Nucleus accumbens (tissue), 56 donors: ENCODE measurements around the gene FOCAD.

Source experiments
- DNase-seq, 56 donors: peaks; one replicate each; lab custom pipeline; 2025; lab: John Stamatoyannopoulos, UW

Gene FOCAD

DNA sequence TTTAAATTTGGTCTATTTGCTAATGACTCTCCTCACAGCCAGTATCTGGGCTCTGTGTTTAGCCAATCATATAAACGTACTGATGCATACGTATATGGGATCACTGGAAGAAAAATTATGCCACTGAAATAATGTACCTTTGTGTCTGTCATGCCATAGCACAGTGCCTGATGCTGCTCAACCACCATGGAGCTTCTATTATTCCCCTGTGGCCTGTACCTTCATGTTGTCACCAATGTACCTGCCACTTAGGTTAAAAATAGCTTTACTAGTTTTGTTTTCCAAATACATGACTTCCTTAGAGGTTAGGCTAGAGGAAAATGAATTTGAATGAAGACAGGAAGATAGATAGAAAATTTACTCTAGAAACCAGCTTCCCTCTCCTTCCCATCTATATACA, 312.8 kb downstream of the FOCAD start:
- no peak for DNase-seq

DNA sequence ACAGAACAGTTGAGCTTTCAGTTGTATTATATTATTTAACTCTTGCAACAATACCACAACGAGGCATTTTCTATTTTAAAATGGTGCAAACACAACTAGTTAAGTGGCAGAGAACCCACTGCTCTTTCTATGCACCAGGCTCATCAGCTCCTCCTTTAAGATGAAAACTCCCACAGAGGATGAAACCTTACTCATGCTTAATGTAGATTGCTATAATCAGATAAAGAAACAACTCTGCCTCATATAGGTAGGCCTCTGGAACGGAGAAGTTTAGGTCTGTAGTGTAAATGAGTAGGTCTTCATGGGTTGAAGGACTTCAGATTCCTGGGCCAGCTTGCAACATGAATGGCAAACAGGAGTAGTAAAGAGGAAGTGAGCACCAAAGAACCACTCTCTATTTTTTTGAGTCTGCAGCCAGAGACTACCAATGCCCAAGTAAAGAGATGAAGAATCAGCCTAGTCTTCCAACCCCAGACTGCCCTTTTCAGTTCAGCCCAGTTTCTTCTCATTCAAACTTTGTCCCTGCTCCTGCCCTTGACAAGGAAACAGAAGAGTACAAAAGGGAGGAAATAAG, 313.5 kb downstream of the FOCAD start:
- no peak for DNase-seq

DNA sequence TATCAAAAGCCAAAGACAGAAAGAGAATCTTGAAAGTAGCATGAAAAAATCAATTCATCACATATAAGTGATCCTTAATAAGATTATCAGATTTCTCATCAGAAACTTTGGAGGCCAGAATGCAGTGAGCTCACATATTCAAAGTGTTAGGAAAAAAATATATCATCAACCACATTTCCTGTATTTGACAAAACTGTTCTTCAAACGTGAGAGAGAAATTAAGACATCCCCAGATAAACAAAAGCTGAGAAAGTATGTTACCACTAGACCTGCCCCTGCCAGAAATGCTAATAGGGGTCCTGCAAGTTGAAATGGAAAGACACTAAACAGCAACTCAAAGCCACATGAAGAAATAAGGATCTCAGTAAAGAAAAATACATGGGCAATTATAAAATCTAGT, 317.5 kb downstream of the FOCAD start:
- no peak for DNase-seq

DNA sequence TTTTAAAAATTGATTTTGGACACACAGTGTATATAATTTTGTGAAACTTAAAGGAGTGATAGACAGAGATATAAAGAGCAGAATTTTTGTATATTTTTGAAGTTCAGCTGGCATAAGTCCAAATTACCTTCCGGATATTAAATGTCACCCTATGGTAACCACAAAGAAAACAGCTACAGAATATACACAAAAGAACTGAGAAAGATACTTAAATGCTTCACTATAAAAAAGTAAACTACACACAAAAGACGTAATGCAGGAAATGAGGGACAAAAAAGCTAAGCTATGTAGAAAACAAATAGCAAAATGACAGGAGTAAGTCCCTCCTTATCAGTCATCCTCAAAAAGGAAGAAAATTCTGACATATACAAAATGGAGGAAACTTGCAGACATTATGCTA, 318.0 kb downstream of the FOCAD start:
- no peak for DNase-seq

DNA sequence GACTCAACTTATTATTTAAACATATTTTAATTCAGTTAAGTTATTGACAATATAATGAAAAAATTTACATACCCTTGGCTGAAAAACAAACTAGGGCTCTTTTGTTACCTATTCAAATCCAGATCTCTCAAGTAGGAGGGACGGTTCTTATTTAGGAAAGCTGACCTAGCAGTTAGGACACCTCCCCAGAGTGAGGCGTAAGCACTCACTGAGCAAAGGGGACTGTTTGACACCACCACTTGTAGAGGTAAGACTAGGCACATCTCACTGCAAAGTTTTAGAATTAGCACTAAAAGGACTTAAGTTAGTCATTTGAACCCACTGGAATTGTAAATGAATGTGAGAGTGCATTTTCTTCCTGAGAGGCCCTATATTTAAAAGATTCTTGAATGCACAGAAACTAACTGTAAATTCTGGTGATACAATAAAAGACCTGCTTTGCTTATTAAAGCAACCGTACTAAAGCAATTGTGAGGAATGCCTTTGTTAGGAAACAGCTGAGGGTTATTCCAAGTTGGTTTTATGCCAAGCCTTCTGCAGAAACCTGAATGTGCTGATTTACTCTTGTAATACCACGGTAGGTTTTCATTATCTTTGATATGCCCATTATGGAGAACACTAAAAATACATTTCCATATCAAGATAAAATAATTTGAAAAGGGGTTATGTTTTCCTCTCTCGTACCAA, 331.2 kb downstream of the FOCAD start:
- DNase-seq = no peak

DNA sequence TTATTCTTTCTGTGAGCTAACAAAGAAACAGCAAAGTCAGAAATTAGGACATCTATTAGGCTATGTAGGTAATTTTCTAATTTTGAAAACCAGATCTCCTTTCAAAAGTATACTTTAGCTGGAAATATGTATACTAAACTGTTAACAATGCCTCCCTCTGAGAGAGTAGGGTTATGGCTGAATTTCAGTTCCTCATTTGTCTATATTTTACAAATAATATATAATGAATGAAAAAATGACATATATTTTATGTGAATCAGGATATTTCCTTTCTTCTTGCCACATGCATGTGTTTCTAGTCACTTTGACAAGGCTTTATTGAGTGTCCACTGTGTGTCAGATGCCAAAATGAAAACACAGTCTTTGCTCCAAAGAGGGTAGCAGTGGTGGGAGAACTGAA, 331.9 kb downstream of the FOCAD start:
- no peak for DNase-seq

DNA sequence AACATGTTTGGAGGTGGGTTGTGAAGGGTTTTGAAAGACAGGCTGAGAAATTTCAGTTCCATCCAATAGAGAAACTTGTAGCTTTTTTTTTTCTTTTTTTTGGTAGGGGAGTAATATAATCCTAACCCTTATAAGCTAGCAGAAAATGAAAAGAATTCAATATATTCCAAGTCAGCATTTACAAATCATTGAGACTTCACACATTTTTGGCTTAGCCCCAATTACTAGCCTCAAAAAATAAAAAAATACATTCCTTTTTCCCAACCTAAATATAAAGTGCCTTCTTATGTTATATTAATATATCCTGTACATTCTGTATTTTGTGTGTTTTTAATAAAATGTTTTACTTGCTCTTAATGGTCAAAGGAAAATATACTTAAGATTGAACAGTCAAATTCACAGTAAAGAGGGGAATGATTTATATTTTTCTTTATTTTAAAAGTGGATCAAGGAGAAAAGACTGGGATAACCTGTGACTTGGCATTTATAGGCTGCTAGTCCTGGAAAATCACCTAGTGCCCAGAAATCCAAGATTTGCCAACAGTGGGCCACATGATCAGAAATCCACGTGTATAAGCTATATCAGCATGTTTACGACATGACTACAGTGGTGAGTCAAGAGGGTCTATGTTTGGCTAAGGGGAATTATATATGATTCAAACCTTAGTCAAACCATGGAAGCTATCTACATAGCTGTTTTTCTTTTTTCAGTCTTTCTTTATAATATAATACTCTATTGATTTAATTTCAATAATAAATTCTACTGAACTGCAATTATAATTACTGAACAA, 332.8 kb downstream of the FOCAD start:
- no peak for DNase-seq

DNA sequence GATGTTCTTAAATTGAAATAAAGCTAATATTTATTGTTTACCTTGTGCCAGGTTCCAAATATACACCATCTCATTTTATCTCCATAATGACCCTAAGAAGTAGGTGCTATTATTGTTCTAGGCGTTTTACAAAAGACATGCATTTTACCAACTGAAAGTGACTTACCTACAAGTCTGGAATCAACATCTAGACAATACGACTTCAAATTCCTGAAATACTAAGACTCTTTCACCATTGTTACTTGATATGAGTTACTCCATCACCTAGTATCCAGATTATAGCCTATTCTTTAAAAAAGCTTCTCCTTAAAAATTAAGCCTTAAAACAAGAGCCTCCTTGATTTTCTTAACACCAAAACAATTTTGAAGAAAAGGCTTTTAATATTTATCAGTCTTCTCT, 334.1 kb downstream of the FOCAD start:
- no peak for DNase-seq

DNA sequence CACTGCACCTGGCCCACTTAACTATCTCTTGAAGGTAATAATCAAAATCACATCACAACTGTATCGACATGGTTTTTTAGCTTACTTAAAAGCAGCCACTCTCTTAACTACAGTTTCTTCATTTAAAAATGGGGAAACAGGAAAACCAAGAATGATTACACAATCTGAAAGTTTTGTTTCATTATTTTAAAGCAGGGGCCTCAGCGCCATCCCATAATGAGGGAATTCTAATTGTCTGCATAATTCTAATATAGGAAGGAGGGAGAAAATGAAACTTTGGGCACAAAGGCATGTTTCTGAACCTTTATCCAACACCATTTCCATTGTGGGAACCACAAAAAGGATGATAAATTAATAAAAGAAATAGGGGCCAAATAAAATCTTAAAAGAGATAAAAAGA, 339.8 kb downstream of the FOCAD start:
- no peak for DNase-seq

DNA sequence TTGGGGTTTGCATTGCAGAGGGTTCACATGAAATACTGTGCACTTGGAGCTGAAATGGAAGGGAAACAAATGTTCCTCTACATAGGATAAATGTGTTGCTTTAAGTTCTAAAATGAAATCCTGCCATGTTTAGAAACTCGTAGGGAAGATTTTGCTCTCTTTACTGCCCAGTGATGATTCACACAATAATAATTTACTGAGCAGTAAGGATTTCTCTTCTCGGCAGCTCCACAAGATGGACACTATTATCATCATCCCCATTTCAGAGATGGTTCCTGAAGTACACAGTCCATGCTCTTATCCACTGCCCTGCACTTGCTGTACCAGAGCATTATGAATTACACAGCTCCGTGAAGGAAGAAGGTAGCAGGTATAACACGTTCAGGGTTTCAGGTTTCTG, 343.2 kb downstream of the FOCAD start:
- no peak for DNase-seq

DNA sequence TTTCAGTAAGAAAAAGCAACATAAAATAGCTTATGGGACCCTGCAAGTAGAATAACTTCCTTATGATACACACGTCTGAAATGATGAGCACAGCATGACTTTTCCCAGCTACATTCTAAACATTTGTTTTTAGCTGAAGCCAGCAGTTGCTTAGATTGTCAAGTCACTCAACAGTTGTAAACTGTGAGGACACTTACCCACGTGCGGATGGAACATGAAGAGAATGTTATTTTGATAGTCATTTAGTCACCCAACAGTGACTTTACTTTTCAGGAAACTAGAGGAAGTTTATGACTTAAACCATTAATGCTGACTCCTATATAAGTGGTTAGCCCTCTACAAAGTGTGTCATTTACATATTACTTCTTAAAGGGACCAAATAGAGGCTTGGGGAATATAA, 344.4 kb downstream of the FOCAD start:
- DNase-seq = no peak

DNA sequence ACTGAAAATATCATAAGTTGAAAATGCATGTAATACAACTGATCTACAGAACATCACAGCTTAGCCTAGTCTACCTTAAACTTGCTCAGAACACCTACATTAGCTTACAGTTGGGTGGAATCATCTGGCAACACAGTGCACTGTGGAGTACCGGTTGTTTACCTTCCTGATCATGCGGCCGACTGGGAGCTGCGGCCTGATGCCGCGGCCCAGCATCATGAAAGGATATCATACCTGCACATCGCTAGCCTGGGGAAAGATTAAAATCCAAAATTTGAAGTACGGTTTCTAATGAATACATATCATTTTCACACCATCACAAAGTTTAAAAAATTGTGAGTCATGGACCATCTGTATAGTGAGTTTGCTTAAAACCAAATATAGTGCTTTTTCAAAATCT, 345.6 kb downstream of the FOCAD start:
- no peak for DNase-seq

DNA sequence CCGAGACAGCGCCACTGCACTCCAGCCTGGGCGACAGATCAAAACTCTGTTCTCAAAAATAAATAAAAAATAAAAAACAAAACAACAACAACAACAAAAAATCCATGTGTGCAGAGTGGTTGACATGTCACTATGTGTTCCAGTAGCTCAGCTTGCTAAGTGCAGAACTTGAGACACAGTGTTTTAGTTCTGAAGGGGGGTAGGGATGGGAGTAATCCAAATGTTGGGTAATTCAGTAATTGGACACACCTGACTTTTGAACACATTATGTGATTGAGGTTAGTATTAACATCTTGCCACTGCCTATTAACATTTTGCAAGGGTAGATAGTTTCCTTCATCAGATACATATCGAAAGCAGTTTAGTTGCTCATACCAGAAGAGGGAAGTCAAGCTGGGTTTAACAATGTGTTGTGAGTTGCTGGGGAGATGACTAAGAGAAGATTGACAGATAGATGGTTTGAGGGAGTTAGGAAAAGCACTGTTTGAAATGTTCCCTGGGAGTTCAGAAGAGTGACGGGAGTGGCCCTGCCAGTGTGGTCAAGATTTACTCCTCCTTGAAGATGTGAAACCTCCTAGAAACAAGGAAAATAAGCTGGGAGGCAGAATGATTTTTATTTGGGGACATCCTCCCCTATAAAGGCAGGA, 346.5 kb downstream of the FOCAD start:
- DNase-seq = peak in 5 of 56 donors; percentile 6 to 34 (median 18)

DNA sequence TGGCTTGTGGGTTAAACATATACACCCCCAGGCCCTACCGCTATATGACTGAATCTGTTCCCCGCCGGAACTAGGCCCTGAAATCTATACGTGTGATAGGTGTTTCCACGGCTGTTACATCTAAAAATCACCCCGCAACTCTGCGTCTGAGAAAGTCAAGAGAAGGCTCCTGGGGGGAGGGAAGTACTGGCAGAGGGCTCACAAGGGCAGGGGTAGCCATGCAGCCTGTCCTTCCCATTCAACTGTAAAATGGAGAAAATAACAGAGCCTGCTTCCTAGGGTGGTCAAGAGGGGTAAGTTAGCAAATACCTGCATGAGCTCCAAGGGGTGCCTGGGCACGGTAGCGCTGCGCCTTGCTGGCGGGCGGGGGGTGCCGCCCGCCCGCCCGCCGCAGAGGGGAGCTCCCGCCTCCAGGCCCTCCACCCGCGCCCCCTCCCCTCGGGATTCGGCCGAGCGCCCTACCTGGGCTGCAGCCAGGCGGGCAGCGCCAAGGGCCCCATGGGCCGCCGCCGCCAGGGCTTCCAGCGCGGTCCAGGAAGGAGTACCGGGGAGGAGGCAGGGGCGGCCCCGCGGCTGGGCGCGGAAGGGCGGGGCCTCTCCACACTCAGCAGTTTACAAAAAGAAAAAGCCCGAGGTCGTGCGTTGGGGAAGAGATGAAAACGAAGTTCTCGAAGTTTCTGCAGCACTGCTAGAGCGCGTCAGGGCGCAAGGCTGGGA, 347.2 kb downstream of the FOCAD start, which contains the start of gene HACD4:
Gene HACD4 (minus strand): TSS at position 550 of the 717 bp plus-strand sequence. CDS start 50 bp downstream, at position 500.
- DNase-seq = peak in 46 of 56 donors; percentile 2 to 70 (median 34)

DNA sequence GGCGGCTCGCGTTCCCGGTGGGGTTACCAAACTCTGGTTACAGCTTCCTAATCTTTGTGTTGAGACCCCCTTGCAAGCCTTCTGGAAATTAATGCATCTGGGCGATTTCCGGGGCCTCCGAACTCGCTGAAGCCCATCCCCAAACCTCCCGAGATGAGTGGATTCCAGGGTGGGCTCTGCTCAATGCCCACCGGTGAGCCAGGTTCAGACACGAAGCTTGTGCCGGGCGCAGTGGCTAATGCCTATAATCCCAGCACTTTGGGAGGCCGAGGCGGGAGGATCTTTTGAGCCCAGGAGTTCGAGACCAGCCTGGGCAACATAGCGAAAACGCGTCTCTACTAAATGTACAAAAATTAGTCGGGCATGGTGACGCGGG, 347.7 kb downstream of the FOCAD start:
- no peak for DNase-seq

DNA sequence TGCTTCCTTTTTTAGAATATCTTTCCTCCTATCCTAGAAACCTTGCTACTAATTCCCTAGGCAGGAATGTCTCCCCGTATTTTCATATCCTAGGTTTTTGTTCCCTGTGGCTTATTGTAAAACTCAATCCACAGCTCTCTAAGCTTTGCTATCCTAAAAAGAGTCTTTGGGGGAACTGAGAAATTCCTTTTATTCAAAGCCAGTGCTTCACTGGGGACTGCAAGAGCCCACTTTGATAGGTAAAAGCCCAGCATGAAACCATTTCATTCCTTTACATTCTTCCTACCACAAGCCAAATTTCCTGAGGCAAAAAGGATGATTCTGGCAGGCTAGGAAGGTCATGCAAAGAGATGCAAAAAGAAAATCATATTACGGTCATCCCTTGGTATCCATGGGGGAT, 353.2 kb downstream of the FOCAD start:
- DNase-seq = no peak

DNA sequence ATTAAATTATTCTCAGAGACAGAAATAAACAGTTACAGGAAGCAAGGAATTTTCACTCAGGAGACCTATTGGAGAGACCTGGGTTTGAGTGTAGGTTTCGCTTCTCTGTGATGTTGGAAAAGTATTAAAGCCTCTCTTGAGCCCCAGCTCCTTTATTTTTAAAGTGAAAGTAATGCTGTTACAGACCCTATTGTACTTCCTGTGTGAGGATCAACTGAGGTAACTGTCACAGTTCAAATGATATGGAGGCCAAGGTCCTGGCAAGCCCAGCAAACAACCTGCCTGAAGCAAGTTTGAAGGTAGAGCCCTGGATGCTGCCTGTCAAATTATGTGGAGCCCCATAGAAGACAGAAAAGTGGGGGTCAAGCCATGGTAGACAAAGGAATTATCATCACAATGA, 355.2 kb downstream of the FOCAD start:
- no peak for DNase-seq

DNA sequence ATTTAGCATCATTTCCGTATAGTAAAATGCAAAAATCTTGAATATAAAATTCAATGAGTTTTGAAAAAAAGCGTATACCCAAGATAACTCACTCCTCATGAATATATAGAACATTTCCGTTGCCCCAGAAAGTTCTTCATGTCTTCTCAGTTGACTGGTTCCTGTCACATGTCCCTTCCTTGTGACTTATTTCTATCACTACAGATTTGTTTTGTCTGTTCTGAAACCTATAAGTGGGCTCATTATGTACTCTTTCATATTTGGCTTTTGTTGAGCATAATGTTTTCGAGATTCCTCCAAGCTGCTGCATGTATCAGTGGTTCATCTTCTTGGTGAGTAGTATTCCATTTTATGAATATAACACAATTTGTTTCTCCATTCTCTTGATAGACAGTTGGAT, 358.4 kb downstream of the FOCAD start:
- no peak for DNase-seq

DNA sequence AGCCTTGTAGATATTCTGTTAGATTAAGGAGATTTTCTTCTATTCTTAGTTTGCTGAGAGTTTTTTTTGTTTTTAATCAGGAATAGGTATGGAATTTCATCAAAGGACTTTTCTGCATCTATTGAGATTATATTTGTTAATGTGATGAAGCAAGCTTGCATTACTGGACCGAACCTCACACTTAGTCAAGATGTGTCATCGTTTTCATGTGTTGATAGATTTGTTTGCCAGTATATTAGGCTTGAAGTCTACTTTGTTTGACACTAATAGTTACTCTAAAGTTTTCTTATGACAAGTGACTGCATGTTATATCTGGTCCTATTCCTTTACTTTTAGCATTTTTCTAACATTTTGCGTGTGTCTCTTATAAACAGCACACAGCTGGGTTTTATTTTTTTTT, 359.8 kb downstream of the FOCAD start:
- DNase-seq = no peak
